Measurements from ENCODE around the gene INF2. TPM values are rescaled to one million over a fixed set of nuclear protein-coding genes. Genes with fewer than 3 reads are reported as not detected.
"Not testable (repeated sequence)": the region's sequence is repeated elsewhere in the genome, so short reads cannot be mapped to it uniquely, and the experiment has no call there.

INF2 gene
- total RNA-seq, 1 donor from 2014 or later = 80.9 TPM

DNA sequence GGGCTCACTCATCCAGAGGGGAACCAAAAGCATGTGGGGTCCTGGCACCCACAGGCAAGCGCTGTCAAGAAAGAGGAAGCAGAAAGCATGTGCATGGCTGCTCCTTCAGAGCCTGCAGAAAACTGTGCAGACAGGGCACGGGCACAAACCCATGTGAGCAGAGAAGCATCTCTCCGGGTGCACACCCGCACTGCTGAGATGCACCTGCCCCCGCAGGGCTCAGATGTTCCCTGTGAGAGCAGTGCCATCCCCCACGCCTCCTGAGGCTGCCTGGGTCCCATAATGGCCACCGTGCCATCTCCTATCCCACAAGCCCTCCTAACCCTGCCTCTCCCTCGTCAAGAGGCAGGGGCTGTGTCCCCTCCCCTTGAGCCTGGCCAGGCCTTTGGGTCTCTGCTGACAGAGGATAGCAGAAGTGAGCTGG, 32.3 kb upstream of the INF2 start:
- DNase-seq (ENCODE audit: low read depth) = no peak

DNA sequence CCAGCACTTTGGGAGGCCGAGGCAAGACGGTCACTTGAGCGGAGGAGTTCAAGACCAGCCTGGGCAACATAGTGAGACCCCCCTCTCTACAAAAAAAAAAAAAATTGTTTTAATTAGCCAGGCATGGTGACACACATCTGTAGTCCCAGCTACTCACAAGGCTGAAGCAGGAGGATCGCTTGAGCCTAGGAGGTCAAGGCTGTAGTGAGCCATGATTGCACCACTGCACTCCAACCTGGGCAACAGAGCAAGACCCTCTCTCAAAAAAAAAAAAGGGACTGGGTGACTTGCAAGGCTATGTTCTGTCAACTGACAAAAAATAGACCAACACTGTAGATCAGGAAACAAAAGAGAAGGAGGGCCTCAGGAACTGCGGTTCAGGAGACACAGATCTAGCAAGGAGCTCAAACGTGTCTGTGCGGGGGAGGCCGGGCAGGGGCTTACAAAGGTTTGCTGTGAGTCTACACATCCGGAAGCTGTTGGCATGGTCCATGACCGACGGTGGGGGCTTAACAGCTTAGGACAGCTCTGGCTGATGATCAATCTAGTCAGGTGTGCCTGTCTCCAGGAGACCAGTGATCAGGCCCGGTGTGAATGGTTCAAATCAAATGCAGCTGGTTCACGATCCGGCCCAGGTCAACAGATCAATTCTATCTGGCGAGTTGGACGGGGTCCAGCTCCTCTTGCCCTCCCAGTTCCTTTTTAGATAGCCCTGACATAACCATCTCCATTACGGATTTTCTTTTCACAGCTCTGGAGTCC, 31.7 kb upstream of the INF2 start:
- no peak for DNase-seq (ENCODE audit: low read depth)

DNA sequence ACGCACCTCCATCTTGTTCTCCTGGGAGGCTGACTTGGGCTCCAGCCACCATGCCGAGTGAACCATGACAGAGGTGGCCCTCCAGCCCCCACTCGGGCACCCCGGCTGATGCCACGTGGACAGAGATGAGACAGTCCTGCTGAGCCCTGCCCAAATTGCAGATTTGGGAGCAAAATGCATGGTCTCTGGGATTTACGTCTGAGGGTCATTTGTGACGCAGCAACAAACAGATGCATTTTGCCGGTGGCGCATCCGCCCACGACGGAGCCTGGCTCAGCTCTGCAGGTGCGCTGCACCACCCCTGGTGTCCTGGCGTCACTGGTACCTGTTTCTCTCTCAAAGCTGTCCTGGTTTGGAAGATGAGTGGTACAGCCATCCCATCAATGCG, 31.1 kb upstream of the INF2 start:
- DNase-seq (ENCODE audit: low read depth) = no peak

DNA sequence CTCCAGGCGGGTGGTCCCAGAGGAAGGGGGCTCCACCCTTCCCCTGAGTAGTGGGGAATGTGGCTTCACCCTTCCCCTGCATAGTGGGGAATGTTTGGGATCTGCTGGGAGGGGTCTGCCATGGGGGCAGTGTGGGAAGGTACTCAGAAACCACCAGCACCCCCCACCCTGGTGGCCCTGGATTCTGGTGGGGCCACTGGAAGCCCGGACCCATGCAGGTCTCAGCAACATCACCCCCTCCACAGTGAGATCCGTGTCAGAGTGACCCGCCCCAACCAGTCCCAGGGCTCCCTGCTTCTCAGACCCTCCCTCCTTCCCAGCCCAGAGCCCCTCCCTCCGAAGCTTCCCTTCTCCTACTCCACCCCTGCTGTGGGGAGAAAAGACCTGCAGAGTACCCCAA, 30.3 kb upstream of the INF2 start:
- DNase-seq (ENCODE audit: low read depth) = no peak

DNA sequence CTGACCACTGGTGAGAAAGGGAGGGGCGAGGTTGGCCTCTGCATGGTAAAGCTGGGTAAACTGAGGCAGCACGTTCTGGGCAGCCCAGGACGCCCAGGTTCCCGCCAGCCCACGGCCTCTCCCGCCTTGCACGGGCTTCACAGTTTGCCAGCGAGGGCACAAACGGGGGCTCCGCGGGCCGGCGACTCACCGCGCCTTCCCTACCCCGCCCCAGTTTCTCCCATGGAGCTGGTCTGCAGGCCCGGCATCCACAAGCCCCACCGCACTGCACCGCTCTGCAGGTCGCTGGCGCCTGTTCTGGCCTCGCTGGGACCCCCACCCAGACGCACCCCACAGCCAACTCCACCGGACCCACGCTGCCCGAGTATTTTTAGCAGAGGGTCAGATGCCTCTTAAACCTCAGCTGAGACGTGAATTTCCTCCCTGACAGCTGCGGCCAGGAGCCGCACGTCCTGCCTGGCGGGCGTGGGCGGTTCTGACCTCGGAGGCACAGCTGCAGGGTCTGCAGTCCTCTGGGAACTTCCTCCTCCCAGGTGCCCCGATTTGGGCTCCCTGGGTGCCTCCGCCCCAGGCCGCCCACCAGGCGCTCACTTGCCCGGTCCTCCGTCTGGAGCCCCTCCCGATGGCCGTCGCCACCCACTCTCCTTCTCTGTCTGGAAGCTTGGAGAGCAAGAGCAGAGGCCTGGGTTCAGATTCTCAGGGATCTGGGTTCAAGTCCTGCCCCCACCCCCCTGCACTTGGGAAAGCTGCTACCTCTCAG, 29.5 kb upstream of the INF2 start:
- no peak for DNase-seq (ENCODE audit: low read depth)

DNA sequence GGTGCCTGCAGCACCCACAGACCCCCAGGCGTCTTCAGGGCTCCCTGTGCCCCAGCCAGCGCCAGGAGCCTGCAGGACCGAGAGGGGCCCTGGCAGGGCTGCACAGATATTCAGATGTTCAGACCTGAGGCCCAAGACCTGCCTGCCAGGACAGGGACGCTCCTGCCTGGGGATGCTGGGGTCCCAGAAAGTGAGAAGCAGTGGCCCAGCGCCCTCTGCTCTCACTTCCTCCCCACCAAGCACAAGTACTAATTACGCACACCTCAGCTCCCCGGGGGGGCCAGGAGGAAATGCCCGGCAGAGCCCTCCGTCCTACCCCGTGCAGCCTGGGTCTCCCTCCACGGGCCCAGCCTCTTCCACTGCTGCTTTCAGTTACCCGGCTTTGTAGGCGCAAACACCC, 28.8 kb upstream of the INF2 start:
- DNase-seq (ENCODE audit: low read depth) = no peak

DNA sequence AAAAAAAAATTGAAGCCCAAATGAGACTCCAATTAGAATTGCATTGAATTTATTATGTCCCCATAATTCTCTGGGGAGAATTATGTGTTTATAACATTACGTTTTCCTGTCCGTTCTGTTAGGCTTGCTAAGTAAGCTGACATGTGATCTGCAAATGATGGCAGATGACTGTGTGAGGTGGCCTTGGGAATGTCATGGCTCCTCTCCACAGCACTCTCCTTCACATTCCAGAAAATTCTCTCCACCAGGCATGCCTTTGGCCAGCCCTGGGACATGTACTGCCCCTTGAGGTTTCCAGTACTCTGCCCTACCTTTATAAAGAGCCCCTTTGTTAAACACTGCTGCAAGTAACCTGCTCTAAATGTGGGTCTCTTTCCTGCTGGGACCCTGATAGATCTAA, 28.3 kb upstream of the INF2 start:
- DNase-seq (ENCODE audit: low read depth) = no peak

DNA sequence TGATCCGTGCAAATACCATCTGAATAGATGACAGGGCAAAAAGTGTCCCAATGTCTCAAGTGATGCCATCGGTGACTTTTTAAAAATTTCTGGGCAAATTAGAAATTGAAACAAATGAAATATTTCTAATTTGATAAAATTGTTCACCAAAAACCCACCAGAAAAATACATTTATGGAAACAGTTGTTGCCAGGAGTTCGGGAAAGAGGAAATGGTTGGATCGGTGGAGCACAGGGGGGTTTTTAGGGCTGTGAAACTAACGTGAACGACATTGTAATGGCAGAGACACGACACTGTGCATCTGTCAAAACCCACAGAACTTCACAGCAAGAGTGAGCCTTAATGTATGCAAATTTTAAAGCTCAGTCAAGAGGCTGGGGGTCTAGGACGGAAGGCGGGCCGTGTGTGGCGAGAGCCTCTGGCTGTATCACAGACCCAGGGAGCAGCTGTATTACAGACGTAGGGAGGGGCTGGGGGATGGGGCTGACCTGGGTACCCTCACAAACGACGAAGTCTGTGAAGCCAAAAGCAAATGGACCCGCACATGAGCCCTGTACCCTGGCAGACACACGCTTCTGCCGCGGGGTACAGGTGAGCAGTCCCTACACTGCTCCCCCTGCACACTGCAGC, 27.8 kb upstream of the INF2 start:
- not testable (repeated sequence) for DNase-seq (ENCODE audit: low read depth)

DNA sequence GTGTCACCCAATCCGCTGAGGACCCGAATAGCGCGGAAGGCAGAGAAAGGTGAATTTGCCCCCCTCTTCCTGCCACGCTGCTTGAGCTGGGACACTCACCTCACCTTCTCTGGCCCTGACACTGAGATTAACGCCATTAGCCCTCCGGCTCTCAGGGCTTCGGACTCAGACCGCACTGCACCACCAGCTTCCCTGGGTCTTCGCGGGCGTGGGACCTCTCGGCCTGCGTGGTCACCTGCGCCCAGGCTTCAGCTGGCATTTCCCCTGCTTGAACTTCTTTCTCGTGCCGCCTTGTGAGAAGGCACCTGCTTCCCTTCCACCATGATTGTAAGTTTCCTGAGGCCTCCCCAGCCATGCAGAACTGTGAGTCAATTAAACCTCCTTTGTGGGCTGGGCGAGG, 26.9 kb upstream of the INF2 start:
- DNase-seq (ENCODE audit: low read depth) = not testable (repeated sequence)

DNA sequence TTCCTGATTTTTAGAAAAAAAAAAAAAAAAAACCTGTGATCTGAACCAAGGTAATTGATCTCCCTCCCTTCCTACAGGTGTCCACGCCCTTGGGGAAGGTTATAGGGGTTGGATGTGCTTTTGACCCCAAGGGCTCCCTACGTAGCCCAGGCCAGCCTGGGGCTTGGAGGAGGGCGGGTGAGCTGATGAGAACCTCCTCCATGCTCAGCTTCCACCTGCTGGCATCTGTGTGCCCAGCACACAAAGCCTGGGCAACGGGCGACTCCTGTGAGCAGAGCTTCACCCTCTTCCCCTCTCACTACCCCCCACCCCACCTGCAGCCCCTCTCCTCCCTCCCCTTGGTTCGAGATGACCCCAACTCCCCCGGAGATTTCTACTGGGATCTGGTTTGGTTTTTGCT, 25.3 kb upstream of the INF2 start:
- no peak for DNase-seq (ENCODE audit: low read depth)

DNA sequence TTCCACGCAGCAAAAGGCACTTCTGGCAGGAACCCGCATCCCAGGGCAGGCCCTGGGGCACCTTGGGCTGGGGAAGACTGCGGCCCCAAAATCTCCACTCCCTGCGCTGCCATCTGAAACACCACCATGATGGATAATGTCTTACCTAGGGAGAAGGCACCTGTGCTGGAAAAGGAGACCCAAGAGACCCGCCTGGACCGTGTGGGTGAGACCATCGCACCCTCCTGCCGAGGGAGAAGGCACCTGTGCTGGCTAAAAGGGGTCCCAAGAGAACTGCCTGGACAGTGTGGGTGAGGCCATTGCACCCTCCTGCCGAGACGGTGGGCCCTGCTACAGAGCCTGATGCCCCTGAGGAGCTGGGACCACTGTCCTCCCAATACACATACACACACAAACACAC, 24.8 kb upstream of the INF2 start:
- DNase-seq (ENCODE audit: low read depth) = no peak

DNA sequence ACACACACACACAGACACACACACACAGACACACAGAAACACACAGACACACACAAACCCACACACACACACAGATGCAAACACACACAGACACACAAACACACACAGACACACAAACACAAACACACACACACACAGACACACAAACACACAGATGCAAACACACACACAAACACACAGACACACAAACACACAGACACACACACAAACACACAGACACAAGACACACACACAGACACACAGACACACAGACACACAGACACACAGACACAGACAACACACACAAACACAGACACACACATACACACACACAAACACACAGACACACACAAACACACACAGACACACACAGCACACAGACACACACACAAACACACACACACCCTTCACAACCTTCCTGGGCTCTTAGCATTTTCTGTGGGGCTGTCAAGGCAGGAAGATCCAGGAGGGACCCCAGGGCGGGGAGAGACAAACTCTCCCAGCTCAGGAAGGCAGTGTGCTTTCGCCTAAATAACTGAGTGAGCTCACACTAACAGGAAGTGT, 24.2 kb upstream of the INF2 start:
- no peak for DNase-seq (ENCODE audit: low read depth)

DNA sequence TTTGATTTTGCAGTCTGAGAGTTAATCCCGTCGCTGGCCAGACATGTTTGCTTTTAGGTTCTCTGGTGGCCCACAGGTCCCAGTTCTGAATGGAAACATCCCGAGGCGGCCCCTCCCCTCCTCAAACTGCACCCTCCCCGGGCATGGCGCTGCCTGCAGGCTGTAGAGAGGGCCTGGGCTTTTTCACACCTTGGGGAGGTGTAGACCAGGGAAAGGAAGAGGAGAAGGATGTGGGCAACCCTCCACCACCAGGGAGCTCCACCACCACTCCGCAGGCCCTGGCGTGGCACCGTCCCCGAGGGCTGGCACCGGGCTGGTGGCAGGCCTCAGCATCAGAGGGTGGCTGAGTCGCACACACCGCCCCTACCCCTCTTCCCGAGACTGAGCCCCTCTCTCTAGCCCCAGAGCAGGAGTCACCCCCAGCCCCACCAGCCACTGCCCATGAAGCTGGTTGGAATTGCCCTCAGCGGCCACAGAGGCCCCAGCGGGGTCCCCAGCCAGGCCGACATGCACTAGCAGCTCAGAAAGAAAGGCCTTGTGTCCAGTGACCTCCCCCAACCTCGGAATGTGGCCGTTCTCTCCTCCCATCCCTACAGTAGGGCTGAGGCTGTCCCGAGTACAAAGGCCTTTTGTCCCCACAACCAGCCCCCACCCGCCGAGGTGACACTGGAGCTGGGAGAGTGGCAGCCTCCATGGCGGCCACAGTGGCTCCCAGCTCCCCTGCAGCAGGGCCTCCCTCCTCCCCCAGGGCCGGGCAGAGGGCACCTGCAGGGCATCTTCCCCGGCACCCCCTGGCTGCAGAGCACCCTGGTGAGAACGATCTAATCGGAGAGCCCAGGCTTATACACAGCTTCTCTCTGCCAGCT, 23.5 kb upstream of the INF2 start:
- no peak for DNase-seq (ENCODE audit: low read depth)

DNA sequence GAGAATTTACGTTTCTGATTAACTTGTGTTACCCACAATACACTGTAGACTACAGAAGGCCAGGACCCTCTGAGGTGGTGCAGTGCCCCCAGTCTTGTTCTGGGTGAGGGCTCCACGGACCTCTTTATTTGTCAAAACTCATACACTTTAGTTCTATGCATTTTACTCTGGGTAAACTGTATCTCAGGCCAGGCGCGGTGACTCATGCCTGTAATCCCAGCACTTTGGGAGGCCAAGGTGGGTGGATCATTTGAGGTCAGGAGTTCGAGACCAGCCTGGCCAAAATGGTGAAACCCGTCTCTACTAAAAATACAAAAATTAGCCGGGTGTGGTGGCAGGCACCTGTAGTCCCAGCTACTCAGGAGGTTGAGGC, 22.9 kb upstream of the INF2 start:
- not testable (repeated sequence) for DNase-seq (ENCODE audit: low read depth)

DNA sequence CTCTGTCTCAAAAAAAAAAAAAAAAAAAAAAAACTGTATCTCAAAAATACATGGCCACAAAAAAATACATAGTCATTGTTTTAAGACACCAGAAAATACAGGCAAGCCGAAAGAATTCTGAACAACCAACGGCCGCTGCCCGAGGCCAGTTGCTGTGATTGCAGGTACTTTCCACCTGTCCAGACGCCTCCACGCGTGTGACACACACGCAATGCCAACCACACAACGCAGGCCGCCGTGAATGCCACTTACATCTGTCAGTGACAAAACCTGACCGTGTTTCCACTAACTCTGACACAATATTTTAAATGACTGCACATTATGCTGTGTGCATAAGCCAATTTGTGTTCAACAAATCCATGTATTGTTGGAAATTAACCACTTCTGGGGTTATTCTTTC, 22.4 kb upstream of the INF2 start:
- DNase-seq (ENCODE audit: low read depth) = no peak

DNA sequence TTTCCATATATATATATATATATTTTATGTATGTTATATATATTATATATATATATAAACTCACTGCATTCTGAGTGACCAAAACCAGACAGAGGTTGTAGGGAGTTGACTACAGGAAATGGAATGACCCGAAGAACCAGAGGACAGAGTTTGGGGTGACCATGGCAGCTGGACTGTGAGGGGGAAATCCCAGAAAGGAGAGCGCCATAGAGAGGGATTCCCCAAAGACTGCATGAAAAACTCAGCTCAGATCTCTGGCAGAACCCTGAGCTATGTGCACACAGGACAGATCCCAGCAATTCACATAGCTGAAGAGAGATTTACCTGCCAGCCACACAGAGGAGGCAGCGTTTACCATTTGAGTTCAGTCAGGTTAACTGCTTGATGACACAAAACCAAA, 19.7 kb upstream of the INF2 start:
- no peak for DNase-seq (ENCODE audit: low read depth)

DNA sequence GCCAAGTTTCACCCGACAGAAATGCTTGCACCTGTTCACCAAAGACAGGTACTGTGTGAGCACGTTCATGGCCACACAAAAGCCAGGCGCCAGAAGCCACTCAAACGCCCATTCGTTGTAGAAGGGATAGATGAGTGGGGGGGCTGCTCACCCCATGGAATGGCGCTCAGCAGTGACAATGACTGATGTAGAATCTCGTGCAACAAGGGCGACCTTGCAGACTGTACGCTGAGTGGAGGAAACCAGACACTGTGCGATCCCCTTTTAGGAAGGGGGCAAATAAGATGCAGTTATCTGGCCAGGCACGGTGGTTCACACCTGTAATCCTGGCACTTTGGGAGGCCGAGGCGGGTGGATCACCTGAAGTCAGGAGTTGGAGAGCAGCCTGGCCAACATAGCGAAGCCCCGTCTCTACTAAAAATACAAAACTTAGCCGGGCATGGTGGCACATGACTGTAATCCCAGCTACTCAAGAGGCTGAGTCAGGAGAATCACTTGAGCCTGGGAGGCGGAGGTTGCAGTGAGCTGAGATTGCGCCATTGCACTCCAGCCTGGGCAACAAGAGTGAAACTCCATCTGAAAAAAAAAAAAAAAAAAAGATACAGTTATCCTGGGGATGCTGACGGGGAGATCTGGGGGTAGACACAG, 18.0 kb upstream of the INF2 start:
- DNase-seq (ENCODE audit: low read depth) = not testable (repeated sequence)

DNA sequence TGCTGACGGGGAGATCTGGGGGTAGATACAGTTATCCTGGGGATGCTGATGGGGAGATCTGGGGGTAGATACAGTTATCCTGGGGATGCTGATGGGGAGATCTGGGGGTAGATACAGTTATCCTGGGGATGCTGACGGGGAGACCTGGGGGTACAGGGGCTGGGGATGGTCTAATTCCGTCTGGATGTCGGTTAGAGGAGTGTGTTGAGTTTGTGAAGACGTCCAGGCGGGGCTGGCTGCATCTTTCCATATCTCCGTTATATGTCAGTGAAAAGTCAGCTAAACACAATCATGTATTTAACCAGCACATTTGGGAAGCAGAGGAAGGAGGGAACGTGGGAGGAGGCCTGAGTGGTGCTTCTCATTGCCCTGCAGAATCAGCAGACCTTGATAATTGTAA, 17.3 kb upstream of the INF2 start:
- not testable (repeated sequence) for DNase-seq (ENCODE audit: low read depth)

DNA sequence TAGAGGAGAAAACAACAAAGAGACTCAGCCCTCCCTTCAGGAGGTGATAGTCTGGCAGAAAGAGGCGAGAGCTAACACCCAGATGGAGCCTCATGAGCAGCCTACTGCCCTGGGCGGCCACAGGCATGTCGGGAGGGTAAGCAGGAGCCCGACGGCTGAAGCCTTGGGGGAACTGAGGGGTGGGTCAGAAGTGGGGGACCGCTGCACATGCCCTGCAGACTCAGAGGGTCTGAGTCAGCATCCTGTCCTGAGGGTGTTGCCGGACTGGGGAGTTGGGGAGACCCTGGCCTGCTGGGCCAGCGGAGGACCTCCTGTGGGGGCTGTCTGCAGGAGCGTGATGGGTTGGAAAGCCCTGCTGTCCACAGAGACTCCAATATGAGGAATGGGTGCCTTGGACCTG, 15.9 kb upstream of the INF2 start:
- no peak for DNase-seq (ENCODE audit: low read depth)

DNA sequence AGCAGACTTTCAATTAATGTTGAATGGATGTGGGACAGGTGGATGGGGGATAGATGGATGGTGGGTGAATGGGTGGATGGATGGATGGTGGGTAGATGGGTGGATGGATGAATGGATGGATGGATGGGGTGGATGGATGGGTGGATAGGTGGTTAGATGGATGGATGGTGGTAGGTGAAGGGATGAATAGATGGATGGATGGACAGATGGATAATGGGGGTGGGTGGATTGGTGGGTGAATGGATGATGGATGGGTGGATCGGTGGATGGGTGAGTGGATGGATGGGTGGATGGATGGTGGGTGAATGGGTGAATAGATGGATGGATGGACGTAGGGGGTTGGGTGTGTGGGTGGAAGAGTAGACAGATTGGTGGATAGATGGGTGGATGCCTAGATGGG, 14.0 kb upstream of the INF2 start:
- no peak for DNase-seq (ENCODE audit: low read depth)

DNA sequence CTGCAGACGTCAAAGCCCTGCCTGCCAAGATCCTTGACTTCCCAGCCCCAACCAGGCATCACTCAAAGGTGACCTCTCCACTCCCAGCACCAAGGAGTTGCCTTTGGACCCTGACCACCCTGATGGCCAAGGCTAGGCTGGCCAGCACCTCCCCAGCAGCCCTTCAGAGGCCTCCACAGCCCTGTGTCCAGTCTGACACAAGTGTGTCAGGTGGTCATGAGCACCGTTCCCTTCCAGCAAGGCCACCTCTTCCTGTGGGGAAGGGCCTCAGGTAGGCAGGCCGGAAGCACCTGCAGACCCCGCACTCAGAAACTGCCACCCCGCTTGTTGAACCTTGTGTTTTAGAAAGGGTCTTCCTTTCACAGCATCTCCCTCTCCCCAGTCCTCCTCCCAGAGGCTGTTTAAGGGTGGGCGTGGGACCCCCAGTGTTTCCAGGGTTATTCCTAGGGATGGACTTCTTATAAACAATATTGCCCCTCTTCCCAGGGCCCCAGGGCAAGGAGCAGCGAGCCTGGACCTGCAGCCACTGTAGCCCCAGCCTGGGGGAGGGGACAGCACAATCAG, 13.2 kb upstream of the INF2 start:
- DNase-seq (ENCODE audit: low read depth) = no peak

Measured in renal cortical epithelial cell (primary cell).